ENCODE results near the gene CDKN1C. TPM values are rescaled to one million over a fixed set of nuclear protein-coding genes. Genes with fewer than 3 reads are reported as not detected.
A peak's percentile ranks its signal among the peaks of the same experiment; 100 is the strongest.

The CDKN1C gene
- total RNA-seq, 1 donor from 2014 or later: 47.8 TPM

GRCh38 chr11:2858995-2859698 lies 26.4 kb downstream of the CDKN1C start:
- H3K9me3 ChIP-seq (ENCODE audit: low read depth): no peaks in the 10 kb centered on the region
- peaks cover 20% of the 10 kb centered on the region for H3F3A ChIP-seq (ENCODE audit: low read depth)
- H3K4me1 Mint-ChIP-seq: peaks cover 47% of the 10 kb centered on the region
- no peak overlapping the region for H3K9ac ChIP-seq
- H3K36me3 ChIP-seq: no peaks in the 10 kb centered on the region
- no peak overlapping the region for H2AFZ ChIP-seq (replicated peaks)
- H3K4me1 ChIP-seq: peaks cover 14% of the 10 kb centered on the region
- no peak overlapping the region for H3K4me2 ChIP-seq
- no peaks in the 10 kb centered on the region for H3K79me2 ChIP-seq (ENCODE audit: low read depth)
- H3K27me3 Mint-ChIP-seq (ENCODE audit: insufficient read depth, low read depth): peaks cover 18% of the 10 kb centered on the region
- peak overlapping the region; percentile 64 for H3K4me3 Mint-ChIP-seq
- TF ChIP-seq EZH2 (IDR thresholded peaks at IDR 0.05) (no peak), CTCF (IDR thresholded peaks at IDR 0.05) (no peak)
- H3K27ac ChIP-seq: no peak overlapping the region
- H3K27me3 ChIP-seq: peaks cover 54% of the 10 kb centered on the region
- H3K4me3 ChIP-seq: no peak overlapping the region
- H3K27ac Mint-ChIP-seq: peak overlapping the region; percentile 89
- no peaks in the 10 kb centered on the region for H3K36me3 Mint-ChIP-seq
- DNase-seq (ENCODE audit: low spot score): peak; percentile 73
- peaks cover under 1% of the 10 kb centered on the region for H3K9me3 Mint-ChIP-seq
- no peaks in the 10 kb centered on the region for H4K20me1 ChIP-seq (ENCODE audit: low read depth)

GRCh38 chr11:2857918-2858317 lies 27.7 kb downstream of the CDKN1C start:
- peaks cover 18% of the 10 kb centered on the region for H3K27me3 Mint-ChIP-seq (ENCODE audit: insufficient read depth, low read depth)
- Histone ChIP-seq H4K20me1 (ENCODE audit: low read depth) (no peaks in the 10 kb centered on the region), H3K4me1 (peaks cover 11% of the 10 kb centered on the region), H2AFZ (replicated peaks) (no peak overlapping the region), H3K36me3 (no peaks in the 10 kb centered on the region), H3K27ac (no peak overlapping the region), H3K27me3 (peaks cover 45% of the 10 kb centered on the region), H3K79me2 (ENCODE audit: low read depth) (no peaks in the 10 kb centered on the region), H3F3A (ENCODE audit: low read depth) (peaks cover 12% of the 10 kb centered on the region), H3K4me3 (no peak overlapping the region), H3K4me2 (no peak overlapping the region), H3K9me3 (ENCODE audit: low read depth) (no peaks in the 10 kb centered on the region), H3K9ac (no peak overlapping the region)
- TF ChIP-seq EZH2 (IDR thresholded peaks at IDR 0.05): no peak
- no peak for TF ChIP-seq CTCF (IDR thresholded peaks at IDR 0.05)
- no peak for TF ChIP-seq EZH2phosphoT487 (IDR thresholded peaks at IDR 0.05)
- H3K27ac Mint-ChIP-seq: no peak overlapping the region
- no peak for DNase-seq (ENCODE audit: low spot score)
- H3K36me3 Mint-ChIP-seq: no peaks in the 10 kb centered on the region
- no peak overlapping the region for H3K4me3 Mint-ChIP-seq
- H3K4me1 Mint-ChIP-seq: peaks cover 48% of the 10 kb centered on the region
- H3K9me3 Mint-ChIP-seq: peaks cover 2% of the 10 kb centered on the region

GRCh38 chr11:2857276-2857675 lies 28.3 kb downstream of the CDKN1C start:
- Mint-ChIP-seq H3K27ac (peak overlapping the region; percentile 42), H3K9me3 (peaks cover 2% of the 10 kb centered on the region), H3K4me1 (peaks cover 50% of the 10 kb centered on the region), H3K36me3 (no peaks in the 10 kb centered on the region), H3K27me3 (ENCODE audit: insufficient read depth, low read depth) (peaks cover 18% of the 10 kb centered on the region), H3K4me3 (no peak overlapping the region)
- Histone ChIP-seq H3K4me1 (peaks cover 11% of the 10 kb centered on the region), H2AFZ (replicated peaks) (no peak overlapping the region), H3K79me2 (ENCODE audit: low read depth) (no peaks in the 10 kb centered on the region), H3K4me2 (no peak overlapping the region), H3K9ac (no peak overlapping the region), H3K9me3 (ENCODE audit: low read depth) (no peaks in the 10 kb centered on the region), H3K4me3 (no peak overlapping the region), H3K27me3 (peaks cover 39% of the 10 kb centered on the region), H3K27ac (no peak overlapping the region), H4K20me1 (ENCODE audit: low read depth) (no peaks in the 10 kb centered on the region), H3K36me3 (no peaks in the 10 kb centered on the region), H3F3A (ENCODE audit: low read depth) (peaks cover 12% of the 10 kb centered on the region)
- no peak for TF ChIP-seq EZH2 (IDR thresholded peaks at IDR 0.05)
- TF ChIP-seq CTCF (IDR thresholded peaks at IDR 0.05): peak; percentile 19
- DNase-seq (ENCODE audit: low spot score): no peak

Measured in neural progenitor cell (in vitro differentiated cells).